Neural progenitor cell (in vitro differentiated cells): ENCODE data around the gene POLR2L. TPM values are rescaled to one million over a fixed set of nuclear protein-coding genes. Genes with fewer than 3 reads are reported as not detected.
A peak's percentile ranks its signal among the peaks of the same experiment; 100 is the strongest.

Source experiments
- DNase-seq: peaks from one replicate; pipeline ENCODE4 v3.0.0-alpha.2; 2016; ENCODE audit warnings: low spot score
- H2AFZ ChIP-seq: fragments of 200-600 bp; sonication (generic); replicated peaks from 2 replicates; pipeline ENCODE4 v1.6.1; 2016; ENCODE audit warnings: antibody characterized with exemption
- H3F3A ChIP-seq: fragments of 200-600 bp; sonication (generic); 2 replicates; pipeline ENCODE4 v1.6.1; 2016; ENCODE audit warnings: antibody characterized with exemption, low read depth
- H3K27ac ChIP-seq: fragments of 200-600 bp; sonication (generic); 2 replicates; pipeline ENCODE4 v1.5.1; 2016; ENCODE audit warnings: mild to moderate bottlenecking
- H3K27me3 ChIP-seq: fragments of 200-600 bp; sonication (generic); 2 replicates; pipeline ENCODE4 v1.6.1; 2016; ENCODE audit warnings: mild to moderate bottlenecking, moderate library complexity
- H3K36me3 ChIP-seq: fragments of 200-600 bp; sonication (generic); 2 replicates; pipeline ENCODE4 v1.5.1; 2016
- H3K4me1 ChIP-seq: fragments of 200-600 bp; sonication (generic); 2 replicates; pipeline ENCODE4 v1.6.1; 2016; ENCODE audit warnings: mixed run types
- H3K4me2 ChIP-seq: fragments of 200-600 bp; sonication (generic); 2 replicates; pipeline ENCODE4 v1.6.1; 2016
- H3K4me3 ChIP-seq: fragments of 200-600 bp; sonication (generic); 2 replicates; pipeline ENCODE4 v1.5.1; 2016
- H3K79me2 ChIP-seq: fragments of 200-600 bp; sonication (generic); 2 replicates; pipeline ENCODE4 v1.6.1; 2016; ENCODE audit warnings: low read depth
- H3K9ac ChIP-seq: fragments of 200-600 bp; sonication (generic); 2 replicates; pipeline ENCODE4 v1.6.1; 2016
- H3K9me3 ChIP-seq: fragments of 200-600 bp; sonication (generic); 2 replicates; pipeline ENCODE4 v1.5.1; 2016; ENCODE audit warnings: low read depth
- H4K20me1 ChIP-seq: fragments of 200-600 bp; sonication (generic); 2 replicates; pipeline ENCODE4 v1.6.1; 2016; ENCODE audit warnings: low read depth
- H3K27ac Mint-ChIP-seq: 3 replicates; pipeline ENCODE4 v1.8.0; 2021; ENCODE audit warnings: mixed read lengths
- H3K27me3 Mint-ChIP-seq: 2 replicates; pipeline ENCODE4 v1.8.0; 2022; ENCODE audit warnings: low read depth, mild to moderate bottlenecking, inconsistent platforms, moderate library complexity, mixed read lengths; ENCODE audit not compliant: insufficient read depth
- H3K36me3 Mint-ChIP-seq: 3 replicates; pipeline ENCODE4 v1.8.0; 2021; ENCODE audit warnings: mixed read lengths
- H3K4me1 Mint-ChIP-seq: 3 replicates; pipeline ENCODE4 v1.8.0; 2021; ENCODE audit warnings: mixed read lengths
- H3K4me3 Mint-ChIP-seq: 3 replicates; pipeline ENCODE4 v1.8.0; 2021; ENCODE audit warnings: mild to moderate bottlenecking, moderate library complexity, mixed read lengths
- H3K9me3 Mint-ChIP-seq: 3 replicates; pipeline ENCODE4 v1.8.0; 2020; ENCODE audit warnings: mixed read lengths
- CTCF ChIP-seq: fragments of 200-600 bp; sonication (generic); IDR thresholded peaks from 2 replicates; pipeline ENCODE4 v1.5.1; 2017; ENCODE audit warnings: antibody characterized with exemption, mild to moderate bottlenecking
- EZH2 ChIP-seq: fragments of 200-600 bp; sonication (generic); IDR thresholded peaks from 2 replicates; pipeline ENCODE4 v1.6.1; 2017; ENCODE audit warnings: antibody characterized with exemption, mild to moderate bottlenecking, moderate library complexity
- EZH2phosphoT487 ChIP-seq: fragments of 200-600 bp; sonication (generic); IDR thresholded peaks from 2 replicates; pipeline ENCODE4 v1.6.1; 2017; ENCODE audit warnings: antibody characterized with exemption
- total RNA-seq: library from RNA; depleted of rRNA; stranded (reverse); fragments of >200 nt; gene quantifications from 2 replicates; pipeline ENCODE4 v1.2.3, GENCODE V29; 2015; ENCODE audit warnings: low replicate concordance

Gene POLR2L
- total RNA-seq, 1 donor from 2014 or later: 12.9 TPM

- no peak overlapping the region for H3K4me3 Mint-ChIP-seq
- H3K27me3 Mint-ChIP-seq: no peaks in the 10 kb centered on the region
Measured at GRCh38 chr11:864898-865297, 22.6 kb upstream of the POLR2L start.

GRCh38 chr11:863910-864827 lies 21.8 kb upstream of the POLR2L start:
- H3K27ac Mint-ChIP-seq: no peak overlapping the region
- H2AFZ ChIP-seq: no peak overlapping the region

More at GRCh38 chr11:864898-865297, 22.6 kb upstream of the POLR2L start:
- H4K20me1 ChIP-seq: peaks cover 27% of the 10 kb centered on the region
- peaks cover 19% of the 10 kb centered on the region for H3K4me1 ChIP-seq
- H2AFZ ChIP-seq: no peak overlapping the region
- no peaks in the 10 kb centered on the region for H3K27me3 ChIP-seq
- TF ChIP-seq EZH2phosphoT487 (no peak), EZH2 (no peak), CTCF (no peak)
- no peaks in the 10 kb centered on the region for H3K9me3 ChIP-seq
- peaks cover 8% of the 10 kb centered on the region for H3F3A ChIP-seq
- H3K4me1 Mint-ChIP-seq: peaks cover 12% of the 10 kb centered on the region
- no peak overlapping the region for H3K9ac ChIP-seq
- DNase-seq: no peak
- H3K36me3 Mint-ChIP-seq: no peaks in the 10 kb centered on the region
- no peak overlapping the region for H3K4me2 ChIP-seq
- no peaks in the 10 kb centered on the region for H3K79me2 ChIP-seq
- H3K4me3 ChIP-seq: no peak overlapping the region
- peak overlapping the region; percentile 46 for H3K27ac Mint-ChIP-seq
- no peaks in the 10 kb centered on the region for H3K9me3 Mint-ChIP-seq
- H3K27ac ChIP-seq: no peak overlapping the region
- H3K36me3 ChIP-seq: no peaks in the 10 kb centered on the region

GRCh38 chr11:863023-863909 lies 20.9 kb upstream of the POLR2L start:
- Histone ChIP-seq H3K9me3 (no peaks in the 10 kb centered on the region), H3K4me2 (peak overlapping the region; percentile 30), H2AFZ (no peak overlapping the region), H4K20me1 (peaks cover 27% of the 10 kb centered on the region), H3K27me3 (no peaks in the 10 kb centered on the region), H3K27ac (peak overlapping the region; percentile 26), H3F3A (peaks cover 8% of the 10 kb centered on the region), H3K79me2 (no peaks in the 10 kb centered on the region), H3K36me3 (no peaks in the 10 kb centered on the region), H3K4me1 (peaks cover 19% of the 10 kb centered on the region), H3K4me3 (no peak overlapping the region), H3K9ac (peak overlapping the region; percentile 18)
- Mint-ChIP-seq H3K27ac (peak overlapping the region; percentile 72), H3K36me3 (no peaks in the 10 kb centered on the region), H3K4me1 (peaks cover 12% of the 10 kb centered on the region), H3K27me3 (peaks cover 2% of the 10 kb centered on the region), H3K4me3 (no peak overlapping the region), H3K9me3 (no peaks in the 10 kb centered on the region)
- TF ChIP-seq EZH2phosphoT487 (no peak), CTCF (no peak), EZH2 (no peak)
- no peak for DNase-seq

More at GRCh38 chr11:863910-864827, 21.8 kb upstream of the POLR2L start:
- Histone ChIP-seq H3K4me3 (no peak overlapping the region), H3K27ac (no peak overlapping the region), H3K4me2 (no peak overlapping the region), H4K20me1 (peaks cover 27% of the 10 kb centered on the region), H3K9ac (no peak overlapping the region), H3K9me3 (no peaks in the 10 kb centered on the region), H3K27me3 (no peaks in the 10 kb centered on the region), H3F3A (peaks cover 8% of the 10 kb centered on the region), H3K4me1 (peaks cover 19% of the 10 kb centered on the region), H3K36me3 (no peaks in the 10 kb centered on the region), H3K79me2 (no peaks in the 10 kb centered on the region)
- no peak overlapping the region for H3K4me3 Mint-ChIP-seq
- H3K4me1 Mint-ChIP-seq: peaks cover 12% of the 10 kb centered on the region
- no peaks in the 10 kb centered on the region for H3K36me3 Mint-ChIP-seq
- no peaks in the 10 kb centered on the region for H3K9me3 Mint-ChIP-seq
- no peaks in the 10 kb centered on the region for H3K27me3 Mint-ChIP-seq
- no peak for DNase-seq
- no peak for TF ChIP-seq EZH2
- no peak for TF ChIP-seq EZH2phosphoT487
- TF ChIP-seq CTCF: no peak
